Type B pancreatic cell (in vitro differentiated cells): ENCODE results near the gene ZNF213. TPM values are rescaled to one million over a fixed set of nuclear protein-coding genes. Genes with fewer than 3 reads are reported as not detected.

Experiments
- DNase-seq: peaks from one replicate; pipeline ENCODE4 v3.0.0; 2021; ENCODE audit warnings: mixed read lengths; ENCODE audit not compliant: unreplicated experiment; ENCODE audit errors: extremely low spot score
- H3K27ac Mint-ChIP-seq: 2 replicates; pipeline ENCODE4 v1.8.0; 2021; ENCODE audit warnings: mild to moderate bottlenecking, mixed read lengths
- H3K27me3 Mint-ChIP-seq: 2 replicates; pipeline ENCODE4 v1.8.0; 2021; ENCODE audit warnings: mixed read lengths
- H3K36me3 Mint-ChIP-seq: 2 replicates; pipeline ENCODE4 v1.8.0; 2021; ENCODE audit warnings: mixed read lengths
- H3K4me1 Mint-ChIP-seq: one replicate; pipeline ENCODE4 v1.8.0; 2021; ENCODE audit warnings: mixed read lengths; ENCODE audit not compliant: unreplicated experiment
- H3K4me3 Mint-ChIP-seq: 2 replicates; pipeline ENCODE4 v1.8.0; 2021; ENCODE audit warnings: mild to moderate bottlenecking, mixed read lengths
- H3K9me3 Mint-ChIP-seq: 2 replicates; pipeline ENCODE4 v1.8.0; 2021; ENCODE audit warnings: mixed read lengths
- total RNA-seq: library from RNA; stranded (reverse); gene quantifications from 2 replicates; pipeline ENCODE4 v1.2.1, GENCODE V29; 2021; ENCODE audit warnings: low replicate concordance
- TF ChIP-seq, protein P1 (sequence below): fragments of 200-600 bp; sonication (generic); conservative IDR thresholded peaks from 2 replicates; pipeline ENCODE4 v1.5.0; 2021; ENCODE audit warnings: antibody characterized with exemption, mild to moderate bottlenecking

ZNF213 gene
- total RNA-seq, 1 donor from 2014 or later = 13.3 TPM

GRCh38 chr16:3145660-3146059, 10.8 kb downstream of the ZNF213 start:
- no peak overlapping the region for H3K27ac Mint-ChIP-seq
- no peak overlapping the region for H3K4me3 Mint-ChIP-seq
- peaks cover 2% of the 10 kb centered on the region for H3K27me3 Mint-ChIP-seq
- H3K36me3 Mint-ChIP-seq = peaks cover 6% of the 10 kb centered on the region
- no peaks in the 10 kb centered on the region for H3K9me3 Mint-ChIP-seq
- H3K4me1 Mint-ChIP-seq = peaks cover 2% of the 10 kb centered on the region
- TF ChIP-seq, protein P1, sequence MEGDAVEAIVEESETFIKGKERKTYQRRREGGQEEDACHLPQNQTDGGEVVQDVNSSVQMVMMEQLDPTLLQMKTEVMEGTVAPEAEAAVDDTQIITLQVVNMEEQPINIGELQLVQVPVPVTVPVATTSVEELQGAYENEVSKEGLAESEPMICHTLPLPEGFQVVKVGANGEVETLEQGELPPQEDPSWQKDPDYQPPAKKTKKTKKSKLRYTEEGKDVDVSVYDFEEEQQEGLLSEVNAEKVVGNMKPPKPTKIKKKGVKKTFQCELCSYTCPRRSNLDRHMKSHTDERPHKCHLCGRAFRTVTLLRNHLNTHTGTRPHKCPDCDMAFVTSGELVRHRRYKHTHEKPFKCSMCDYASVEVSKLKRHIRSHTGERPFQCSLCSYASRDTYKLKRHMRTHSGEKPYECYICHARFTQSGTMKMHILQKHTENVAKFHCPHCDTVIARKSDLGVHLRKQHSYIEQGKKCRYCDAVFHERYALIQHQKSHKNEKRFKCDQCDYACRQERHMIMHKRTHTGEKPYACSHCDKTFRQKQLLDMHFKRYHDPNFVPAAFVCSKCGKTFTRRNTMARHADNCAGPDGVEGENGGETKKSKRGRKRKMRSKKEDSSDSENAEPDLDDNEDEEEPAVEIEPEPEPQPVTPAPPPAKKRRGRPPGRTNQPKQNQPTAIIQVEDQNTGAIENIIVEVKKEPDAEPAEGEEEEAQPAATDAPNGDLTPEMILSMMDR = no peak
- DNase-seq = no peak

GRCh38 chr16:3147046-3147756, 12.4 kb downstream of the ZNF213 start:
- peaks cover 8% of the 10 kb centered on the region for H3K27me3 Mint-ChIP-seq
- H3K27ac Mint-ChIP-seq = no peak overlapping the region
- DNase-seq = no peak
- no peak overlapping the region for H3K4me3 Mint-ChIP-seq
- H3K36me3 Mint-ChIP-seq = peaks cover 4% of the 10 kb centered on the region
- TF ChIP-seq, protein P1 = no peak
- peaks cover 10% of the 10 kb centered on the region for H3K4me1 Mint-ChIP-seq
- no peaks in the 10 kb centered on the region for H3K9me3 Mint-ChIP-seq

DNA sequence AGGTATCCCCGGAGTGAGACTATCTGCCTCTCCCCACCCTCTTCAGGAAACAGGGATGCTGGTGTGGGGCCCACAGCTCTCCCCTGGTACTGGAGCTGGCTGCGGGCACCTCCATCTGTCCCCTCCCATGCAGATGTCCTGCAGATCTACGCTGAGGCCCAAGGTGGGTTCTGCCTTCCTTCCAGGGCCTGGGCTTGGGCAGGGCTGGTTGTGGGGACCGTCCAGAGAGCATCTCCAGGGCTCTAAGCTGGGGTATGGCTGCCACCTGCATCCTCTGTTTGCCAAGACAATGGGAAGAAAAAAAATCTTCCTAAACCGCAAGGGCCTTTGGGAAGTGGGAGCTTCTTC, 12.9 kb downstream of the ZNF213 start:
- H3K4me3 Mint-ChIP-seq = no peak overlapping the region

DNA sequence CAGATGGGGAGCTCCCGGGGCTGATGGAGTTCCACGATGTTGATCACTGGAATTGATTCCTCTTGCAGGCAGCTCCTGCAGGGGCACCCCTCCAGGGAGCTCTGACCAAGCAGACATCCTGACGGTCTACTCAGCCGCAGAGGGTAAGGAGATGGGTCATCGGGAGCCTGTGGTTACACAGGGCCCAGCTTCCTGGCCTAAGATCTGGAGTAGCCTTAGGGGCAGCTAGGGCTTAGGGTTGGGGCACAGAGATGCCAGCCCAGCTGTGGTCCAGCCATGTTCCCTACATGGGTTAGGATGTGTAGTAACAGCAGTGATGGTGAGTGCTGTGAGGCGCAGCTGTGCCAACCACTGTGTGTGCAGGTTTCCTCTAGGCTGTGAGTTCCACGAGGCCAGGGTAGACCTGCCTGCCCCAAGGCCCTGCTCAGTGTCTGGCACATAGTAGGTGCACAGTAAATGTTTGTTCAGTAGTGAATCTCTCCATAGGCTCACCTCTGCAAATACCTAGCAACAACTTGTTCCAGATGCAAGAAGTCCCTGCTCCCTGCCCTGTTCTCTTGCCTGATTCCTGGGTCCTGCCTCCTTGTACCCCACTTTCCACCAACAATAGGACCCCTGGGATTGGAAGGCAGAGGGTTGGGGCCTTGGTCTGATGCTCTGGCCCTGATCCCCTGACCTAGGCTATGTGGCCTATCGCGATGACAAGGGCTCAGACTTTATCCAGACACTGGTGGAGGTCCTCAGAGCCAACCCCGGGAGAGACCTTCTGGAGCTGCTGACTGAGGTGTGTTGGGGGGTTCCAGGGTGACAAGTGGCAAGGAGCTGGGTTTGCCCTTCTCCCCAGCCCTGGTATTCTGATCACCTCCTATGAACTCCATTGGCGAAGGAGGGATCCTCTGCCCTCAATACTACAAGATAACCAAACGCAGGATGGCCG, 13.7 kb downstream of the ZNF213 start:
- TF ChIP-seq, protein P1 = no peak
- Mint-ChIP-seq H3K9me3 (no peaks in the 10 kb centered on the region), H3K36me3 (no peaks in the 10 kb centered on the region), H3K4me3 (peak overlapping the region; percentile 91), H3K27ac (peak overlapping the region; percentile 73), H3K27me3 (peaks cover 15% of the 10 kb centered on the region), H3K4me1 (peaks cover 18% of the 10 kb centered on the region)
- no peak for DNase-seq

More for the DNA sequence above, 12.9 kb downstream of the ZNF213 start:
- H3K4me1 Mint-ChIP-seq = peaks cover 16% of the 10 kb centered on the region
- no peak overlapping the region for H3K27ac Mint-ChIP-seq
- TF ChIP-seq, protein P1 = no peak
- no peaks in the 10 kb centered on the region for H3K36me3 Mint-ChIP-seq
- H3K9me3 Mint-ChIP-seq = no peaks in the 10 kb centered on the region
- DNase-seq = no peak
- peaks cover 13% of the 10 kb centered on the region for H3K27me3 Mint-ChIP-seq

GRCh38 chr16:3149193-3149530, 14.3 kb downstream of the ZNF213 start:
- DNase-seq = no peak
- H3K4me3 Mint-ChIP-seq = peak overlapping the region; percentile 91
- H3K27ac Mint-ChIP-seq = peak overlapping the region; percentile 73

More at GRCh38 chr16:3149193-3149530, 14.3 kb downstream of the ZNF213 start:
- Mint-ChIP-seq H3K36me3 (no peaks in the 10 kb centered on the region), H3K4me1 (peaks cover 18% of the 10 kb centered on the region), H3K27me3 (peaks cover 15% of the 10 kb centered on the region), H3K9me3 (no peaks in the 10 kb centered on the region)
- TF ChIP-seq, protein P1 = no peak
